Transverse colon (tissue), 4 donors: ENCODE results near the gene FAM13C. TPM values are rescaled to one million over a fixed set of nuclear protein-coding genes. Genes with fewer than 3 reads are reported as not detected.

Source experiments
- DNase-seq: peaks from one replicate; pipeline ENCODE4 v3.0.0-alpha.2; 2019
- H3K27ac ChIP-seq, 4 donors: fragments of 200-600 bp; sonication (generic); 2 replicates each; pipeline ENCODE4 v1.5.1; 2016 to 2018; ENCODE audit warnings: inconsistent platforms in 4 of 4
- H3K27me3 ChIP-seq: fragments of 200-600 bp; sonication (generic); 2 replicates; pipeline ENCODE4 v1.5.1; 2017; ENCODE audit warnings: inconsistent platforms
- H3K36me3 ChIP-seq, 4 donors: fragments of 200-600 bp; sonication (generic); 2 replicates each; pipeline ENCODE4 v1.5.1; 2017 to 2019; ENCODE audit warnings: inconsistent platforms in 4 of 4
- H3K4me1 ChIP-seq, 4 donors: fragments of 200-600 bp; sonication (generic); 2 replicates each; pipeline ENCODE4 v1.5.1; 2017 to 2020; ENCODE audit warnings: inconsistent platforms in 4 of 4
- H3K4me3 ChIP-seq, 4 donors: fragments of 200-600 bp; sonication (generic); 1 replicate in 1 of 4; 2 replicates in 3 of 4; pipeline versions ENCODE4 v1.5.1 to v1.6.1; 2017 to 2019; ENCODE audit warnings: inconsistent platforms in 4 of 4
- H3K9me3 ChIP-seq, 2 donors: fragments of 200-600 bp; sonication (generic); 2 replicates each; pipeline ENCODE4 v1.5.1; 2017 to 2019; ENCODE audit warnings: inconsistent platforms in 2 of 2
- EP300 ChIP-seq: sonication (generic); formaldehyde crosslinking; IDR thresholded peaks from one replicate; pipeline ENCODE4 v1.6.1; 2017; ENCODE audit warnings: antibody characterized with exemption, low read depth
- POLR2A ChIP-seq: fragments of 450-650 bp; IDR thresholded peaks from one replicate; pipeline ENCODE4 v1.6.1; 2016; ENCODE audit warnings: antibody characterized with exemption, mild to moderate bottlenecking, moderate library complexity
- POLR2AphosphoS5 ChIP-seq, 3 donors: sonication (generic); formaldehyde crosslinking; IDR thresholded peaks; one replicate each; pipeline ENCODE4 v1.6.1; 2016; ENCODE audit warnings: antibody characterized with exemption in 3 of 3
- whole genome bisulfite sequencing, 2 donors: methylation state at CpG; one replicate each; pipeline ENCODE4 v1.1.5; 2018; ENCODE audit warnings: low coverage in 1 of 2; 5-methylcytosine and 5-hydroxymethylcytosine counted together
- in situ Hi-C, 4 donors: fragments of 200-750 bp; cut with MboI; loops; one replicate each; pipeline versions ENCODE4 v1.15.0 to v1.15.1; 2017; ENCODE audit warnings: low sequenced_read_pairs in 3 of 4, low pct_ligation_motif_present in 1 of 4, low pct_unique_long_range_greater_than_20kb in 1 of 4
- intact Hi-C: fragments of 100-400 bp; cut with DNase I; formaldehyde crosslinking; loops from one replicate; pipeline ENCODE4 v1.15.1; 2023; ENCODE audit warnings: low total_unique reads
- total RNA-seq, 4 donors: library from RNA; depleted of rRNA; stranded (reverse); fragments of >200 nt; gene quantifications; one replicate each; pipeline ENCODE4 v1.1.0, GENCODE V29; 2016
- TF ChIP-seq, protein P1 (sequence below), 5 experiments: fragments of 200-600 bp in 3 of 5; fragments of 450-650 bp in 2 of 5; sonication (generic) in 3 of 5; IDR thresholded peaks; 1 replicate in 2 of 5; 2 replicates in 3 of 5; pipeline ENCODE4 v1.5.1; 2016 to 2017; ENCODE audit warnings: antibody characterized with exemption in 5 of 5, inconsistent platforms in 3 of 5, mild to moderate bottlenecking in 2 of 5, moderate library complexity in 1 of 5

Gene FAM13C
- total RNA-seq, 4 donors from 2014 or later = 5.6 to 9.7 (median 6.1) TPM

DNA sequence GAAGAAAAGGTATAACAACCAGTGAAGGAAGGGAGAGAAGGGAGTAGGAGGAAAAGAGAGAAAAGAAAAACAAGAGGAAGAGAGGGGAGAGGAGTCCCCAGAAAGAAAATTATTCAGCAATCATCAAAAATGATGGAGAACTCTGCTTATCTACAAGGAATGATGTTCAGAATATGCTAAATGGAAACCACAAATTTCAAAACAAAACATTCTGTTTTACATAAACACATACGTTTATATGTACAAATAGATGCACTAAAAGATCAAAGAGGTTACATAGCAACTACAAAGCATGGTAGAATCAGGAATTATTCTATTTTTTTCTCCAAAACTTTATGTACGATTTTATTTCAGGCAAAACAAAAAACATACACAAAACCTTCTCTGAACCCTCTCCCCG lies 91.9 kb downstream of the FAM13C start:
- H3K4me3 ChIP-seq = no peak overlapping the region
- TF ChIP-seq POLR2A = no peak
- TF ChIP-seq POLR2AphosphoS5 (IDR thresholded peaks at IDR 0.05) = no peak
- TF ChIP-seq EP300 = no peak
- TF ChIP-seq, protein P1, sequence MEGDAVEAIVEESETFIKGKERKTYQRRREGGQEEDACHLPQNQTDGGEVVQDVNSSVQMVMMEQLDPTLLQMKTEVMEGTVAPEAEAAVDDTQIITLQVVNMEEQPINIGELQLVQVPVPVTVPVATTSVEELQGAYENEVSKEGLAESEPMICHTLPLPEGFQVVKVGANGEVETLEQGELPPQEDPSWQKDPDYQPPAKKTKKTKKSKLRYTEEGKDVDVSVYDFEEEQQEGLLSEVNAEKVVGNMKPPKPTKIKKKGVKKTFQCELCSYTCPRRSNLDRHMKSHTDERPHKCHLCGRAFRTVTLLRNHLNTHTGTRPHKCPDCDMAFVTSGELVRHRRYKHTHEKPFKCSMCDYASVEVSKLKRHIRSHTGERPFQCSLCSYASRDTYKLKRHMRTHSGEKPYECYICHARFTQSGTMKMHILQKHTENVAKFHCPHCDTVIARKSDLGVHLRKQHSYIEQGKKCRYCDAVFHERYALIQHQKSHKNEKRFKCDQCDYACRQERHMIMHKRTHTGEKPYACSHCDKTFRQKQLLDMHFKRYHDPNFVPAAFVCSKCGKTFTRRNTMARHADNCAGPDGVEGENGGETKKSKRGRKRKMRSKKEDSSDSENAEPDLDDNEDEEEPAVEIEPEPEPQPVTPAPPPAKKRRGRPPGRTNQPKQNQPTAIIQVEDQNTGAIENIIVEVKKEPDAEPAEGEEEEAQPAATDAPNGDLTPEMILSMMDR (IDR thresholded peaks at IDR 0.05) = no peak
- in situ Hi-C loops (no loop called here), intact Hi-C loops (no loop called here)
- H3K27ac ChIP-seq = no peak overlapping the region
- DNase-seq = no peak
- H3K36me3 ChIP-seq = no peaks in the 10 kb centered on the region
- WGBS, 2 donors = 75 to 79% methylated on average over 2 to 3 of the region's 3 CpGs
- H3K27me3 ChIP-seq = no peaks in the 10 kb centered on the region
- H3K9me3 ChIP-seq = no peaks in the 10 kb centered on the region
- H3K4me1 ChIP-seq = no peaks in the 10 kb centered on the region

DNA sequence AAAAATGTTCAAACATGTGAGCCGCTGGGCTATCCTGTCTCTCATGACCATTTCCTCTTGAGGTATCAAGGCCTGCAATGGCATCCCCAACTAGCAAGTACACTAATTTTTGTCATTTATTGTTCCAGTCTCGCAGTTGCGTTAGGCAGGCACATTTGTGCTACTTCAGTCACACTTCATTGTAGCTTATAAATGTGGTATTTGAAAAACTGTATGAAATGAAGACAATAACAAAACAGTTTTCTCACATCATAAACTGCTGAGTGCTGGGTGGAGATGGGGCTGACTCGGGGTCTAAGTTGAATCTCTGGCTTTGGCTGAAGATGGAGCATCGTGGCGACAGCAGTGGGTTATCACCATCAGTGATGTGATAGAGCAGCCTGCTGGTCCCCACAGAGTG lies 92.7 kb downstream of the FAM13C start:
- no peak overlapping the region for H3K4me3 ChIP-seq
- 92 to 94% methylated on average over 3 to 6 of the region's 6 CpGs for WGBS, 2 donors
- intact Hi-C loops = no loop called here
- H3K36me3 ChIP-seq = no peaks in the 10 kb centered on the region
- no peak overlapping the region for H3K27ac ChIP-seq
- in situ Hi-C loops = no loop called here
- no peaks in the 10 kb centered on the region for H3K9me3 ChIP-seq
- TF ChIP-seq POLR2AphosphoS5 (IDR thresholded peaks at IDR 0.05) = no peak
- TF ChIP-seq, protein P1 (IDR thresholded peaks at IDR 0.05) = no peak
- no peak for TF ChIP-seq EP300
- no peak for TF ChIP-seq POLR2A
- DNase-seq = no peak
- H3K27me3 ChIP-seq = no peaks in the 10 kb centered on the region
- no peaks in the 10 kb centered on the region for H3K4me1 ChIP-seq

DNA sequence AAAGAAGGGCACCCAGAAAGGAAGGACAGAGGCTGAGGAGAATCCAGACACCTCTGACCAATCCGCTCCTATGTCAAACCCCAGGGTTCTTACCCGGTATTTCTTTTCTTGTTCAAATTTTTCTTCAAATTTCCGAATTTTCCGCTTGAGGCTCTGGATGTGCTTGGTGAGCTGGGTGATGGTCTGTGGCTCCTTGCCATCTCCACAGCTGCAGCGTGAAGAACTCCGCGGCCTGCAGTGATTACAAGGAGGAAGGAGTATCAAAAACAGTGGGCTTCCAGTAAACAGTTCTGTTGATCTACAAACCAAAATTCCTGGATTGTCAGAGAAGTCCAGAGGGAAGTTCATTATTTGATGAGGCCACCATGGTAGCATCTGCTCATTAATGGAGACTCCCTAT lies 93.9 kb downstream of the FAM13C start:
- WGBS, 2 donors = 89 to 100% methylated on average over 2 to 7 of the region's 7 CpGs
- TF ChIP-seq, protein P1 (IDR thresholded peaks at IDR 0.05) = no peak
- TF ChIP-seq POLR2A = no peak
- no peak for TF ChIP-seq POLR2AphosphoS5 (IDR thresholded peaks at IDR 0.05)
- no peak for TF ChIP-seq EP300
- in situ Hi-C loops = no loop called here
- Histone ChIP-seq H3K9me3 (no peaks in the 10 kb centered on the region), H3K27ac (no peak overlapping the region), H3K4me1 (no peaks in the 10 kb centered on the region), H3K27me3 (no peaks in the 10 kb centered on the region), H3K36me3 (no peaks in the 10 kb centered on the region), H3K4me3 (no peak overlapping the region)
- intact Hi-C loops = no loop called here
- no peak for DNase-seq

DNA sequence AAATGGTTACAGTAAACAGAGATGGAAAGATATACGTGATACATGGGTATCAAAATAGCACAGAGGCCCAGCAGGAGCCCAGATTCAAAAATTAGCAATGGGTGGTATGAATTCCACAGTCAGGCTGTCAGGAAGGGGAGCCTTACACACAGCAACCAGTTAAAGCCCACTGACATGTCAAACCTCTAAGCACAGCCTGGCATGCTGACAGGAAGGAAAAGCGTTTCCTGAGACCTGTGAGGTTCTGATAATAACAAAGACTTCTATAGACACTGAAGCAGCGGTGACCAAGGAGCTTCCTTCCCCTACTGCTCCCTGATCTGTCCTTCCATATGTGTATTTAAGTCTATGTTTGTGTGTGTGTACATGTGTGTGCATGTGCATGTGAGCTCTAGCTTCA lies 96.0 kb downstream of the FAM13C start:
- 44 to 60% methylated on average over 1 to 3 of the region's 3 CpGs for WGBS, 2 donors
- Histone ChIP-seq H3K27ac (no peak overlapping the region), H3K27me3 (no peaks in the 10 kb centered on the region), H3K4me3 (no peak overlapping the region), H3K9me3 (no peaks in the 10 kb centered on the region), H3K4me1 (no peaks in the 10 kb centered on the region), H3K36me3 (no peaks in the 10 kb centered on the region)
- in situ Hi-C loops (no loop called here), intact Hi-C loops (no loop called here)
- no peak for TF ChIP-seq POLR2AphosphoS5 (IDR thresholded peaks at IDR 0.05)
- TF ChIP-seq, protein P1 (IDR thresholded peaks at IDR 0.05) = no peak
- no peak for TF ChIP-seq EP300
- no peak for TF ChIP-seq POLR2A
- DNase-seq = no peak
